Stimulated activated CD8-positive, alpha-beta memory T cell treated with anti-CD3 and anti-CD28 coated beads, Interleukin-4, amount 100 ng/mL, for 4 hours (primary cell): ENCODE results near the gene SASS6.
"Not testable (repeated sequence)": the region's sequence is repeated elsewhere in the genome, so short reads cannot be mapped to it uniquely, and the experiment has no call there.

ENCODE experiments used
- DNase-seq, 2 donors: peaks; one replicate each; pipeline ENCODE4 v3.0.0-alpha.2; 2020; ENCODE audit warnings: low read depth in 2 of 2, low spot score in 1 of 2

The SASS6 gene

DNA sequence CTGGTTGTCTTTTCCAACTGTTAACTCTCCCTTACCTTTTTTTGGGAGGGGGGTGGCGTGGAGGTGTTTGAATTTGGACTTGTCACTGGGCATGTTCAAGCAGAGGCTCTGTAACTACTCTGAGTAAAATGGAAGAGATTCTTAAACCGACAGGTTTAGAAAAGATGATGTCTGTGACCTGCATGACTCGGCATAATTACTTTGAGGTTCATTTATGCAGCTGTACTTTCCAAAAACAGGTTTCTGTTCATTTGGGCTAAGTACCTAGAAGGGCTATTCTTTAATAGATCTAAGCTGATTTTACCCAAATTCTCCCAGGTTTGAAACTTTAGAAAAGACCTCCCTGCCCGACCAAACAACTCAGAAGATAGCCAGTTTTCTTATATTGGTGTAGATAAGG lies 82.6 kb downstream of the SASS6 start:
- DNase-seq = no peak

DNA sequence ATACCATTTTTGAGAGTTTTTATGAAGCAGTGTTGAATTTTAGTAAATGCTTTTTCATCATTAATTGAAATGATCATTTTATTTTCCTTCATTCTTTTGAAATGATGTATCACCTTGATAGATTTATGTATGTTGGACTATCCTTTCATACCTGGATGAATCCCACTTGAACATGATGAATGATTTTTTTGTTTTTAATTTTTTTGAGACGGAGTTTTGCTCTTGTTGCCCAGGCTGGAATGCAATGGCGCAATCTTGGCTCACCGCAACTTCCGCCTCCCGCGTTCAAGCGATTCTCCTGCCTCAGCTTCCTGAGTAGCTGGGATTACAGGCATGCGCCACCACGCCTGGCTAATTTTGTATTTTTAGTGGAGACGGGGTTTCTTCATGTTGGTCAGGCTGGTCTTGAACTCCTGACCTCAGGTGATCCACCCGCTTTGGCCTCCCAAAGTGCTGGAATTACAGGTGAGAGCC lies 85.5 kb downstream of the SASS6 start:
- DNase-seq = not testable (repeated sequence)

DNA sequence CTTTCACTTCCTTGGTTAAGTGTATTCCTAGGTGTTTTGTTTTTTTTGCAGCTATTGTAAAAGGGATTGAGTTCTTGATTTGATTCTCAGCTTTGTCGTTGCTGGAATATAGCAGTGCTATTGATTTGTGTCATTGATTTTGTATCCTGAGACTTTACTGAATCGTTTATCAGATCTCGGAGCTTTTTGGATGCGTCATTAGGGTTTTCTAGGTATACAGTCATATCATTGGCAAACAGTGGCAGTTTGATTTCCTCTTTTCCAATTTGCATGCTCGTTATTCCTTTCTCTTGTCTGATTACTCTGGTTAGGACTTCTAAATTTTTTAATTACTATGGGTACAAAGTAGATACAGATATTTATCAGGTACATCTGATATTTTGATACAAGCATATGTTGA lies 87.5 kb downstream of the SASS6 start:
- DNase-seq = no peak

DNA sequence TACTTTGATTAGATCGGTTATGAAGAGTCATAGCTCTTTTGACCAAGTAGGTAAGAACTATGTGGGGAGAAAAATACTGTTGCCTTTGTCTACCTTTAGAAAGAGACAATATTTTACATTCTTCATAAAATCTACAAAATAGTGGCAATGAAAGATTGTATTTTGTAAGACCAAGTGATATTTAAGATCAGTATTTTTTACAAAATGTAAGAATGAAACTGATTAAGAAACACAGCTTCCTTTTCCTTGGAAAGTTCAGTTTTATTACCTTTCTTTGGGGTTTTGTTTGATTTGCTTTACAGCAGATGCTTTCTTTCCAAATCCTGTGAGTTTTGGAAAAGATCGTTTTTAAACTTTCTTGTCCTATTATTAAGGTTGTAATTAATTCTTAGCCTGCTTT lies 93.1 kb downstream of the SASS6 start:
- no peak for DNase-seq

DNA sequence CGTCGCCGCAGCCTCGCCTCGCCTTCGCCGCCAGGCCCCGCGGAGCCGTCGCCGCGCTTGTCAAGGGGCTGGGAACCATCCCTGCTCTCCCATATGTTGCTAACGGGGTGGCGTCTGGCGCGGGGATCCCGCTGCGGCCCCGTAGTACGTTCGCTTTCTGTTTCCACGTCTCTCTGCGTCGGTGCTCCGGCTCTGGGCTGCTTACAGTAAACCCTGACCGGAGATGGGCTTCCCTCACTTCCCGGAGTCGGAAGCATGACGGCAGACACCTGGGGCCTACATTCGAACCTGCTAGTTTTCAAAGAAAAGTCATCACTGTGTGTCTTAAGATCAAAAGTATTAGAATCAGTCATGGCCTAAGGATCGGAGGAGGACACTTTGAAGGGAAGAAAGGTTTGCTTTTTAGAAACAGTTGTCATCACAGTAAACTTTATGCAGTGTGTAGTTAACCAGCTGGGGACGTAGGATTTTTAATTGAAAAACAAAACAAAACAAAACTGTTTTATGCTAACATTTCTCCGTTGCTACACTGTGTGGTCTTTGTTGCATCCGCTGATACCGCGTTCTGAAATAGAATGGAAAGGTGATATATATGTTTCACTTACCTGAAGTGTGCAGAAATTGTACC lies 94.0 kb downstream of the SASS6 start:
- peak; percentile 45 to 57 for DNase-seq

DNA sequence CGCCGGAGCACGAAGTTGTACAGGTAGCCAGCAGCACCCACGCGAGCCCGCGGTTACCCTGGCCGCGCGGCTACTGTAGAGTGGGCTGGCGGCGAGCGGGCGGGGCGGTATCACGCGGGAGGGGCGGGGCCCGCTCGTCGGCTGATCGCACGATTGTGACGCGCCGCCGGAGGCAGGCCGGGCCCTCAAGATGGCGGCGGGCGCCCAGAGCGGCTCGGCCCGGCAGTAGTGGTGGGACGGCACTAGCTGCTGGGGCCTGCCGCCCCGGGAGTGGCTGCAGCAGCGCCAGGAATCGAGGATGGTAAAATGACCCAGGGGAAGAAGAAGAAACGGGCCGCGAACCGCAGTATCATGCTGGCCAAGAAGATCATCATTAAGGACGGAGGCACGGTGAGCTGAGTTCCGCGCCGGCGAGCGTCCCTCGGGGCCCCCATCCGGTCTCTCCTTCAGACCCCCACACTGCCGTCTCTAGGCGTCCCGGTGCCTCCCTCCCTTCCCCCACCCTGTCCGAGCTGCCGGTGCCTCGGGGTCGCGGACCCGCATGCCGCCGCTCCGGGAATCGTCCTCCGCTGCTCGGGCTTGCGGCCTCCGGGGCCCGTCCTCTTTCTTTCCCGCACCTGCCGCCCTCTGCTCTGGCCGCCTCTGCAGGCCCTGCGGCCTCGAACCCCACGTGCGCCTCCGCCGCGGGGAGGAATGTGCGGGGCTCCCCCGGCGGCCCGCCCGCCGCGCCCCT lies 94.6 kb downstream of the SASS6 start:
- peak; percentile 79 to 85 for DNase-seq

DNA sequence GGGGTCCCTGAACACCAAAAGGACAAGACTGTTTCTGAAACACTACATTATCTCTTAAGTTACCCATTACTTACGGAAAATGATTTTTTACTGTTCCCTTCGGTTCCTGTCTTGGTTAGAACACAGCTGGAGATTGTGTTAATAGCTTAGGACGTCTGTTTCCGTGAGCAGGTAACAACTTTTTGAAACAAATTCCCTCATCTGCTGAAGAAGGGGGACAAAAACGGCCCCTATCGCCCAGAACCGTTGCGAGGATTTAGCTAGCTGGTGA lies 95.1 kb downstream of the SASS6 start:
- DNase-seq = no peak

DNA sequence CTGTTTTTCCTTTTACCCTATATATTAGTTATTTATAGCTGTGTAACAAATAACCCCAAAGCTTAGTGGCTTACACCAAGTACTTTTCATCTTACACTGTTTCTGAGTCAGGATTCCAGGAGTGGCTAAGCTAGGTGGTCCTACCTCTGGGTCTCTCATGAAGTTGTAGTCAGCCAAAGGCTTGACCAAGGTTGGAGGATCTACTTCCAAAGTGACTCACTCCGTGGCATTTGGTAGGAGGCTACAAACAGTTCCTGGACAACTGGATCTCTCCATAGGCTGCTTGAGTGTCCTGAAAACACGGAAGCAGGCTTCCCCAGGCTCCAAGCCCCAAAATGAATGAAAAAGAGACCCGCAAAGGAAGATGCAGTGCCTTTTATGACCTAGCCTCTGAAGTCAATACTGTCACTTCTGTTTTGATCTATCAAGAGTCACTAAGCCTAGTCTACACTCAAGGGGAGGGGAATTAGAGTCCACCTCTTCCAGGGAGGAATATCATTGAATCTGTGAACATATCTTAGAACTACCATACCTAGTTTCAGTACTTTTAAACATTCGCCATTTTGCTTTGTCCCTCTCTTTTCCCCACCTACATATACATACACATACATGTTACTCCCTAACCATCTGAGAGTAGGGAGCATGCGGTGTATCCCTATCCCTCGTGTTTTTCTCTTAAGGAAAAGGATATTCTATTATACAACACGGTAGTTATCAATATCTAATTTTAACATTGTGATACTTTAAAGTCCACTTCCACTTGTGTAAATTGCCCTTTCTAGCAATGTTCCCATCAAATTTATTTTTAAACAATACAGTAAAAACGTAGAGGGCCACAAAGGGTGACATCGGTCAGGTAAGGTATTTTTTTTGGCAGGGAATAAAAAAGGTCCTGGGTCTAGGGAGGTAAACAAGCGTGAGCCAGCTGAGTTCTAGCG lies 95.7 kb downstream of the SASS6 start:
- DNase-seq = no peak

DNA sequence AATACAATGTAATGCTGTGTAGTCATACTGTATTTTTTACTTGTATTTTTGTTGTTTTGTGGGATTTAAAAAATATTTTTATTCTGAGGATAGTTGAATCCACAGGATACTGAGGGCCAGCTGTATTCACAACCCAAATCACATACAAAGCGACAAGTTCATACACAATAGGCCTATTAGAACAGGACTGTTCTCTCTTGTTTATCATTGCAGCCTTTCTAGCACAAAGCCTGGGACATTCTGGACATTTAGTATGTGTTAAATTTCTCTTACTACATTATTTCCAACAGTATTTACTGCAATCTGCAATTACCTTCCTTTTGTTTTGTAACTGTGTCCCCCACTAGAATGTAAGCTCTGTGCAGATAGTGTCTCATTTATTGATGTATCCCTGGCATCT lies 97.5 kb downstream of the SASS6 start:
- no peak for DNase-seq

DNA sequence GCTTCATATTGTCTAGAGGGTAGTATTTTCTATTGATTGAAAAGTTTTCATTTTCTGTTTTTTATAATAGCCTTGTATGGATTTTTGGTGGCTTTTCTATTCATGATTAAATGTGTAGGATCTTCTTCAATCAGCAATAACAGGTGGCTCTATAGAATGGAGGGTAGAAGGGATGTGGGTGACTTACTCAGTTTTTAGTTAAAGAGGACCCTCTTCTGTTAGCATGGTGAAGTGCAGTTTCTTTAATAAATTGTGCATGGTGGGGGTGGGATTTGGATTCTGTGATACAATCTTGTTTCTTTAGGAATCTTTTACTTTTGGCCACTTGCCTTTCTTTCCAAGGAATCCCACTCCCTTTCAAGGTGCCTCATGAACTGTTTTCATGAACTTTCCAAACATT lies 98.3 kb downstream of the SASS6 start:
- DNase-seq = no peak
